ENCODE measurements around the gene SDK1. TPM values are rescaled to one million over a fixed set of nuclear protein-coding genes. Genes with fewer than 3 reads are reported as not detected.

Gene SDK1
- total RNA-seq, 3 donors from 2014 or later (not counting 1 experiment from before 2014, with no cell fraction given) = 0.05 to 0.11 TPM; not detected in 1

DNA sequence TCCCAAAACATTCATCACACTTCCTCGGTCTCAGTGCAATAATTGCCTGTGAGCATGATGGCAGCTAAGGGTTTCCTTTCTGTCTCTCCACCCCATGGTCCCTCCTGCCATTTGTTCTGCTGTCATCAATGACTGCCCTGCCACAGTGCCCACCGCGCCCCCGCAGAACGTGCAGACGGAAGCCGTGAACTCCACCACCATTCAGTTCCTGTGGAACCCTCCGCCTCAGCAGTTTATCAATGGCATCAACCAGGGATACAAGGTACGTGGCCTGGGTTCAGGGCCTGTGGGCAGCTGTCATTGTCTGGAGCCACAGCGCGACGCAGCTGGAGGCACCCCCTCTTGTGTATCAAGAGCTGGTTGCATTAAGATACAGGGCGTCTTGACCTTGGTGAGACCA, 748.1 kb downstream of the SDK1 start:
- WGBS (ENCODE audit: insufficient coverage) = 95% methylated on average over 13 of the region's 13 CpGs
- H3K4me1 ChIP-seq (ENCODE audit: control insufficient read depth, insufficient read depth, low read length) = no peaks in the 10 kb centered on the region
- no peaks in the 10 kb centered on the region for H3K9me3 Mint-ChIP-seq
- no peaks in the 10 kb centered on the region for H3K4me1 Mint-ChIP-seq
- DNase-seq (no peak), ATAC-seq (no peak)
- TF ChIP-seq, protein P1, sequence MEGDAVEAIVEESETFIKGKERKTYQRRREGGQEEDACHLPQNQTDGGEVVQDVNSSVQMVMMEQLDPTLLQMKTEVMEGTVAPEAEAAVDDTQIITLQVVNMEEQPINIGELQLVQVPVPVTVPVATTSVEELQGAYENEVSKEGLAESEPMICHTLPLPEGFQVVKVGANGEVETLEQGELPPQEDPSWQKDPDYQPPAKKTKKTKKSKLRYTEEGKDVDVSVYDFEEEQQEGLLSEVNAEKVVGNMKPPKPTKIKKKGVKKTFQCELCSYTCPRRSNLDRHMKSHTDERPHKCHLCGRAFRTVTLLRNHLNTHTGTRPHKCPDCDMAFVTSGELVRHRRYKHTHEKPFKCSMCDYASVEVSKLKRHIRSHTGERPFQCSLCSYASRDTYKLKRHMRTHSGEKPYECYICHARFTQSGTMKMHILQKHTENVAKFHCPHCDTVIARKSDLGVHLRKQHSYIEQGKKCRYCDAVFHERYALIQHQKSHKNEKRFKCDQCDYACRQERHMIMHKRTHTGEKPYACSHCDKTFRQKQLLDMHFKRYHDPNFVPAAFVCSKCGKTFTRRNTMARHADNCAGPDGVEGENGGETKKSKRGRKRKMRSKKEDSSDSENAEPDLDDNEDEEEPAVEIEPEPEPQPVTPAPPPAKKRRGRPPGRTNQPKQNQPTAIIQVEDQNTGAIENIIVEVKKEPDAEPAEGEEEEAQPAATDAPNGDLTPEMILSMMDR (IDR thresholded peaks at IDR 0.05) = no peak
- H3K36me3 ChIP-seq (ENCODE audit: control insufficient read depth, insufficient read depth, low read length) = no peaks in the 10 kb centered on the region
- peaks cover 10 to 16% of the 10 kb centered on the region in 2 donors for H3K27me3 Mint-ChIP-seq (ENCODE audit: low read depth in 2 of 2)
- H3K9me3 ChIP-seq (ENCODE audit: control insufficient read depth, insufficient read depth, low read length) = no peaks in the 10 kb centered on the region
- no peak overlapping the region for H3K4me3 Mint-ChIP-seq
- H3K4me3 ChIP-seq (ENCODE audit: low read length) = no peak overlapping the region
- no peak overlapping the region for H3K27ac ChIP-seq (ENCODE audit: low read length)
- no peaks in the 10 kb centered on the region for H3K36me3 Mint-ChIP-seq
- no peaks in the 10 kb centered on the region for H3K27me3 ChIP-seq (ENCODE audit: control insufficient read depth, insufficient read depth, low read length)
- intact Hi-C loops (cut with micrococcal nuclease) = no loop called here
- no peak overlapping the region for H3K27ac Mint-ChIP-seq

- no peaks in the 10 kb centered on the region for H3K4me1 Mint-ChIP-seq
- Histone ChIP-seq H3K9me3 (ENCODE audit: control insufficient read depth, insufficient read depth, low read length) (no peaks in the 10 kb centered on the region), H3K36me3 (ENCODE audit: control insufficient read depth, insufficient read depth, low read length) (no peaks in the 10 kb centered on the region), H3K27ac (ENCODE audit: low read length) (no peak overlapping the region), H3K4me3 (ENCODE audit: low read length) (no peak overlapping the region), H3K27me3 (ENCODE audit: control insufficient read depth, insufficient read depth, low read length) (no peaks in the 10 kb centered on the region), H3K4me1 (ENCODE audit: control insufficient read depth, insufficient read depth, low read length) (no peaks in the 10 kb centered on the region)
- no peak for ATAC-seq
- H3K27ac Mint-ChIP-seq = no peak overlapping the region
- no peaks in the 10 kb centered on the region for H3K9me3 Mint-ChIP-seq
- H3K27me3 Mint-ChIP-seq (ENCODE audit: low read depth in 2 of 2) = peaks cover 10 to 16% of the 10 kb centered on the region in 2 donors
- WGBS (ENCODE audit: insufficient coverage) = 92% methylated on average over 9 of the region's 11 CpGs
- intact Hi-C loops (cut with micrococcal nuclease) = no loop called here
- H3K36me3 Mint-ChIP-seq = no peaks in the 10 kb centered on the region
- no peak for DNase-seq
- no peak overlapping the region for H3K4me3 Mint-ChIP-seq
- TF ChIP-seq, protein P1 (IDR thresholded peaks at IDR 0.05) = no peak
Observed at GRCh38 chr7:4050126-4050660, 749.1 kb downstream of the SDK1 start.

DNA sequence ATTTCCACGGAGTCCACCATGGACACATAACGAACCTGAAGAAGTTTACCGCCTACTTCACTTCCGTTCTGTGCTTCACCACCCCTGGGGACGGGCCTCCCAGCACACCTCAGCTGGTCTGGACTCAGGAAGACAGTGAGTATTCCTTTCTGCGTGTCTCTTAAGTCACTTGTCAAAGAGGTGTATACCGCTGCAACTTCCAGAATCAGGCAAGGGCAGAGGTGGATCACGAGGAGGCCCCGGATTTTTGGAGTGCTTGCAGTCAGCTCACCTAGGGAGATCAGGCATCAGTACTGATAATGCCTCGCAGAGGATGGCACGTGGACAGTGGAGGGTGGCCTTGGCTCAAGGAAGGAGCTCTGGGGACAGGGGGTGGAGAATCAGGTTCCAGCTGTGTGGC, 750.6 kb downstream of the SDK1 start:
- intact Hi-C loops (cut with micrococcal nuclease) = no loop called here

More for the DNA sequence above, 750.6 kb downstream of the SDK1 start:
- Mint-ChIP-seq H3K36me3 (no peaks in the 10 kb centered on the region), H3K9me3 (no peaks in the 10 kb centered on the region), H3K4me3 (no peak overlapping the region), H3K27me3 (ENCODE audit: low read depth in 2 of 2) (peaks cover 11 to 16% of the 10 kb centered on the region in 2 donors), H3K4me1 (no peaks in the 10 kb centered on the region), H3K27ac (no peak overlapping the region)
- TF ChIP-seq, protein P1 (IDR thresholded peaks at IDR 0.05) = no peak
- H3K27ac ChIP-seq (ENCODE audit: low read length) = no peak overlapping the region
- H3K9me3 ChIP-seq (ENCODE audit: control insufficient read depth, insufficient read depth, low read length) = no peaks in the 10 kb centered on the region
- H3K4me1 ChIP-seq (ENCODE audit: control insufficient read depth, insufficient read depth, low read length) = no peaks in the 10 kb centered on the region
- WGBS (ENCODE audit: insufficient coverage) = 89% methylated on average over 11 of the region's 11 CpGs
- no peaks in the 10 kb centered on the region for H3K27me3 ChIP-seq (ENCODE audit: control insufficient read depth, insufficient read depth, low read length)
- no peaks in the 10 kb centered on the region for H3K36me3 ChIP-seq (ENCODE audit: control insufficient read depth, insufficient read depth, low read length)
- H3K4me3 ChIP-seq (ENCODE audit: low read length) = no peak overlapping the region
- DNase-seq (no peak), ATAC-seq (no peak)
